ENCODE results near the gene GGPS1.
"Not testable (repeated sequence)": the region's sequence is repeated elsewhere in the genome, so short reads cannot be mapped to it uniquely, and the experiment has no call there.

GGPS1 gene

DNA sequence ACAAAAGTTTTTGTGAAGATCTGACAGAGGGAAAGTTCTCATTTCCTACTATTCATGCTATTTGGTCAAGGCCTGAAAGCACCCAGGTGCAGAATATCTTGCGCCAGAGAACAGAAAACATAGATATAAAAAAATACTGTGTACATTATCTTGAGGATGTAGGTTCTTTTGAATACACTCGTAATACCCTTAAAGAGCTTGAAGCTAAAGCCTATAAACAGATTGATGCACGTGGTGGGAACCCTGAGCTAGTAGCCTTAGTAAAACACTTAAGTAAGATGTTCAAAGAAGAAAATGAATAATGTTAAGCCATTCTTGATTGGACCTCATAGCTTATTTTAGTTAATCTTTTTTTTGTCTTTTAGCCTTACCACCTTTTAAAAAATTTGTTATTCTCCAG, 14.1 kb downstream of the GGPS1 start:
- no peak for DNase-seq

GRCh38 chr1:235343726-235344125, 15.4 kb downstream of the GGPS1 start:
- no peak for DNase-seq

DNA sequence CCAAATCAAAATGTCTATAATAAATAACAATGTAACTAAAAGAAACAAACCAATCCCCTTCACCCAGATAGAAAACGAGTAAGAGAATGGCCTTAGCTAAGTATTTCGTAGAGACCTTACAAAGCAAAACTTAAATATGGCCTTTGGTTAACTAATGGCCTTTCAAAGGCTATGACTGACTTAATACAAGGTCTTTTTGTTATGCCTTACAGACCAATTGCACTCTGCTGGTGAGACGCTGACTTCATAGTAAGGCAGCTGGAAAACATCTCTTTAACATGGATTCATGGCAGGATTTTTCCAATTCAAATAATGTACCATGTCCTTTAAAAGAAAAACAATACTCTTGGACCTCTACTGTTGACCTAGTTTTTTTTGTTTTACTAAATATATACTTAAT, 23.1 kb downstream of the GGPS1 start:
- no peak for DNase-seq

DNA sequence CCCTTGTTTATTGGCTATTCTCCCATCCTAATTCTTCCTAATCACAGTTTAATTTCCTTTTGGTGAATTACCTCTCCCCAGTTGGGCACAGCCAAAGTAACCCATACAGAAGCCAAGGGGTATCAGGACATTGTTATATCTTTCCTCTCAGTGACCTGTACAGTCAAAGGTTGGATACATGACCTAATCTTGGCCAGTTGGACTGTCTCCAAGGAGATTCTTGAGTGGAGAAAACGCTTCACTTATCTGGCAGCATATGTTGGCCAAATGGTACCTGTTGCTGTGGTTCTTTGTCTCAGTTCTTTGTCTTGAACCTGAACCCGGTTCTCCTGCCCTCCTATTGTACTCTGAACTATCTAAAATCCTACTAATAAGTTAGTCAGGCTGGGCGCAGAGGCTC, 23.5 kb downstream of the GGPS1 start:
- no peak for DNase-seq

DNA sequence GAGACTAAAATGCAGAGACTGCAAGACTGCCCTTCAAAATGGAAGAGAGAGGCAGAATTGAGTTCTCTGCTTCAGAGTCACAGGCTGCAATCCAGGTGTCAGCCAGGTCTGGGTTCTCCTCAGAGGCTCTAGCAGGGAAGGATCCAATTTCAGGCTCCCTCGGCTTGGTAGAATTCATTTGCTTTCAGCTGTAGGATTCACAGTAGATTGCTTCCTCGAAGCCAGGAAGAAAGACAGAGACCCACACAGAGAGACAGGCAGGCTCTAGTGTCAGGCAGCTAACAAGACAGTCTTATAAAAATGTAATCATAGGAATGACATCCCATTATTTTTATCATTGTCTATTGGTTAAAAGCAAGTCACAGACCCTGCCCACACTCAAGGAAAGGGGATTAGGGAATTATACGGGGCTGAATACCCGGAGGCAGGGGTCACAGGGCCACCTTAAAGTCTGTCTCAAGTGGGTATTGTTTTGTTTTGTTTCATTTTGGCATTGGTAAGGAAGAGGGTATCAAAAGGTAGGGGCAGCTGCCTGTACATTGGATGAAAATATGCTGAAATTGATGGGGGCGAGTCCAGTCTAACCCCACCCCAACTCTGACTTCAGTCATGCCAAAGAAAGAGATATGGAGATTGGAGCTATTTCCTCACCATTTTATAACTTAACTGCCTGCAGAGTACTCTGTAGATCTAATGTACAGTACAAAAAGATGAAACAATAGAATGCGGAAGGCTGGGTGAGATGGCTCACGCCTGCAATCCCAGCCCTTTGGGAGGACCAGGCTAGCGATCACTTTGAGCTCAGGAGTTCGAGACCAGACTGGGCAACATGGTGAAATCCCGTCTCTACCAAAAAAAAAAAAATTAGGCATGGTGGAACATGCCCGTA, 29.4 kb downstream of the GGPS1 start:
- DNase-seq = no peak

DNA sequence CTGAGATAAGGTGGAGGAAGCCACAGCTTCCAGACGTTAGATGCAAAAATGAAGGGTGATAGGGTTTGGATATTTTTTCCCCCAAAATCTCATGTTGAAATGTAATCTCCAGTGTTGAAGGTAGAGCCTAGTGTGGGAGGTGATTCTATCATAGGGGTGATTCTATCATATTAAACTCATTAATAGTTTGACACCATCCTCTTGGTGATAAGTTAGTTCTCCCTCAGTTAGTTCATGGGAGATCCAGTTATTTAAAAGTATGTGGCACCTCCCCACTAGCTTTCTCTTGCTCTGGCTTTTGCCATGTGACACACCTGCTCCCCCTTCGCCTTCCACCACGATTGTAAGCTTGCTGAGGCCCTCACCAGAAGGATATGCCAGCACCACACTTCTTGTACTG, 30.5 kb downstream of the GGPS1 start:
- no peak for DNase-seq

- not testable (repeated sequence) for DNase-seq
These were observed 35.8 kb downstream of the GGPS1 start for GRCh38 chr1:235364189-235364588.

- no peak for DNase-seq
These were observed 37.9 kb downstream of the GGPS1 start for GRCh38 chr1:235366286-235366685.

- DNase-seq = peak; percentile 95
These were observed 38.9 kb downstream of the GGPS1 start, which contains the start of gene TBCE for GRCh38 chr1:235367000-235367908. Gene TBCE, plus strand, starts transcription at chr1:235367427. Its CDS starts 12,623 bp downstream, at chr1:235380050.

DNA sequence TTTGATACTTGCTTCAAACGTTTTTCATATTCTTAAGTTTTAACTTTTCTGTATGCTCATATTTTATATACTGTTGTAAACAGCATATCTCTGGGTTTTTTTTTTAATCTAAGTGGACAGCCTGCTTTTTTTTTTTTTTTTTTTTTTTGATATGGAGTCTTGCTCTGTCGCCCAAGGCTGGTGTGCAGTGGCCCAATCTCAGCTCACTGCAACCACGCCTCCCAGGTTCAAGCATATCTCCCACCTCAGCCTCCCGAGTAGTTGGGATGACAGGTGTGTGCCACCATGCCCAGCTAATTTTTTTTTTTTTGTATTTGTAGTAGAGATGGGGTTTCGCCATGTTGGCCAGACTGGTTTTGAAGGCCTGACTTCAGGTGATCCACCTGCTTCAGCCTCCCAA, 40.1 kb downstream of the GGPS1 start:
- no peak for DNase-seq

GRCh38 chr1:235369802-235370201, 41.4 kb downstream of the GGPS1 start:
- DNase-seq = no peak

- no peak for DNase-seq
These were observed 47.7 kb downstream of the GGPS1 start for GRCh38 chr1:235375919-235376605.

GRCh38 chr1:235378134-235378735, 49.9 kb downstream of the GGPS1 start:
- not testable (repeated sequence) for DNase-seq

- not testable (repeated sequence) for DNase-seq
These were observed 53.8 kb downstream of the GGPS1 start for GRCh38 chr1:235381955-235382739.

DNA sequence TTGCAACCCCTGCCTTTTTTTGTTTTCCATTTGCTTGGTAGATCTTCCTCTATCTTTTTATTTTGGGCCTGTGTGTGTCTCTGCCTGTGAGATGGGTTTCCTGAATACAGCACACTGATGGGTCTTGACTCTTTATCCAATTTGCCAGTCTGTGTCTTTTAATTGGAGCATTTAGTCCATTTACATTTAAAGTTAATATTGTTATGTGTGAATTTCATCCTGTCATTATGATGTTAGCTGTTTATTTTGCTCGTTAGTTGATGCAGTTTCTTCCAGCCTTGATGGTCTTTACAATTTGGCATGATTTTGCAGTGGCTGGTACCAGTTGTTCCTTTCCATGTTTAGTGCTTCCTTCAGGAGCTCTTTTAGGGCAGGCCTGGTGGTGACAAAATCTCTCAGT, 57.3 kb downstream of the GGPS1 start:
- not testable (repeated sequence) for DNase-seq

- DNase-seq = no peak
These were observed 63.5 kb downstream of the GGPS1 start for GRCh38 chr1:235391874-235392273.

Measured in SHP77 treated with DMSO at 0.1 percent for 48 hours (cell line).